Keratinocyte (primary cell): Measurements from ENCODE around the gene ELF2. TPM values are rescaled to one million over a fixed set of nuclear protein-coding genes. Genes with fewer than 3 reads are reported as not detected.

ENCODE experiments used
- DNase-seq: peaks from one replicate; pipeline ENCODE4 v3.0.0-alpha.2; 2011; ENCODE audit warnings: low read depth, missing footprints, low spot score
- FAIRE-seq: peaks from 2 replicates; lab custom pipeline; 2011; peaks lifted over from hg19 to GRCh38; lab: Jason Lieb, UNC
- H2AFZ ChIP-seq: 2 replicates; pipeline ENCODE4 v1.6.0; 2012; ENCODE audit warnings: low read length, control low read depth, inconsistent platforms; ENCODE audit not compliant: control insufficient read depth
- H3K27ac ChIP-seq: 2 replicates; pipeline ENCODE4 v1.5.1; 2011; ENCODE audit warnings: low read length; ENCODE audit not compliant: control insufficient read depth, insufficient read depth
- H3K27me3 ChIP-seq: 3 replicates; pipeline ENCODE4 v1.6.0; 2011; ENCODE audit warnings: low read length; ENCODE audit not compliant: control insufficient read depth, insufficient read depth; ENCODE audit errors: extremely low read depth
- H3K36me3 ChIP-seq, 2 experiments: 2 replicates in 1 of 2; 3 replicates in 1 of 2; pipeline ENCODE4 v1.5.1; 2011; ENCODE audit warnings: low read length in 2 of 2, mild to moderate bottlenecking in 1 of 2; ENCODE audit not compliant: control insufficient read depth in 2 of 2, insufficient read depth in 2 of 2; ENCODE audit errors: extremely low read depth in 1 of 2
- H3K4me1 ChIP-seq: 3 replicates; pipeline ENCODE4 v1.5.1; 2011; ENCODE audit warnings: low read length; ENCODE audit not compliant: control insufficient read depth, insufficient read depth; ENCODE audit errors: extremely low read depth
- H3K4me2 ChIP-seq: 3 replicates; pipeline ENCODE4 v1.6.0; 2011; ENCODE audit warnings: low read depth, low read length; ENCODE audit not compliant: control insufficient read depth, insufficient read depth; ENCODE audit errors: extremely low read depth
- H3K4me3 ChIP-seq, 3 experiments: fragments of 200-600 bp in 1 of 3; sonication (generic) in 1 of 3; 2 replicates in 2 of 3; 3 replicates in 1 of 3; pipeline ENCODE4 v1.5.1; 2011 to 2016; ENCODE audit warnings: low read length in 3 of 3, mild to moderate bottlenecking in 3 of 3, control low read depth in 2 of 3, inconsistent platforms in 1 of 3, low read depth in 1 of 3, mixed read lengths in 1 of 3, mixed run types in 1 of 3, moderate library complexity in 1 of 3; ENCODE audit not compliant: control insufficient read depth in 2 of 3, insufficient read depth in 2 of 3; ENCODE audit errors: extremely low read depth in 1 of 3
- H3K79me2 ChIP-seq: 2 replicates; pipeline ENCODE4 v1.6.0; 2012; ENCODE audit warnings: low read length; ENCODE audit not compliant: control insufficient read depth, insufficient read depth
- H3K9ac ChIP-seq: 3 replicates; pipeline ENCODE4 v1.6.0; 2011; ENCODE audit warnings: low read length; ENCODE audit not compliant: control insufficient read depth, insufficient read depth; ENCODE audit errors: extremely low read depth
- H3K9me1 ChIP-seq: 3 replicates; pipeline ENCODE4 v1.6.0; 2011; ENCODE audit warnings: low read length; ENCODE audit not compliant: control insufficient read depth, insufficient read depth; ENCODE audit errors: extremely low read depth
- H3K9me3 ChIP-seq: 2 replicates; pipeline ENCODE4 v1.5.1; 2012; ENCODE audit warnings: low read depth, low read length; ENCODE audit not compliant: control insufficient read depth
- H4K20me1 ChIP-seq: 3 replicates; pipeline ENCODE4 v1.6.0; 2011; ENCODE audit warnings: low read length; ENCODE audit not compliant: control insufficient read depth, insufficient read depth; ENCODE audit errors: extremely low read depth
- CTCF ChIP-seq, 3 experiments: IDR thresholded peaks in 1 of 3; conservative IDR thresholded peaks in 1 of 3; optimal IDR thresholded peaks in 1 of 3; 2 replicates in 2 of 3; 3 replicates in 1 of 3; pipeline versions ENCODE3 to v1.5.1; 2011; ENCODE audit warnings: low read length in 3 of 3, mild to moderate bottlenecking in 3 of 3, moderate library complexity in 2 of 3, control low read depth in 1 of 3, inconsistent platforms in 1 of 3; ENCODE audit not compliant: insufficient read depth in 2 of 3; ENCODE audit errors: extremely low read depth in 1 of 3
- EZH2 ChIP-seq: IDR thresholded peaks from one replicate; pipeline ENCODE4 v1.6.1; 2012; ENCODE audit warnings: inconsistent platforms, mild to moderate bottlenecking, low read length, moderate library complexity
- dilution Hi-C: fragments of 300-500 bp; cut with MboI; formaldehyde crosslinking; loops from one replicate; pipeline ENCODE4 v1.7.0; 2020; ENCODE audit warnings: low sequenced_read_pairs; ENCODE audit not compliant: extremely low pct_ligation_motif_present
- polyA plus RNA-seq, 5 experiments: library from polyadenylated mRNA; depleted of rRNA in 3 of 5; stranded (reverse) in 3 of 5; stranded (forward) in 1 of 5; unstranded in 1 of 5; fragments of >200 nt; gene quantifications; 1 replicate in 1 of 5; 2 replicates in 3 of 5; 3 replicates in 1 of 5; pipeline versions ENCODE4 v1.2.1 to v1.2.3, GENCODE V29; 2011 to 2012; ENCODE audit warnings: missing spikeins in 2 of 5, low read depth in 1 of 5, low replicate concordance in 1 of 5

Gene ELF2
- polyA plus RNA-seq, 1 donor (not counting 4 experiments of a cell fraction or from before 2014, with no cell fraction given): 19.6 TPM

- no peak overlapping the region for H2AFZ ChIP-seq
- dilution Hi-C loops: no loop called here
- H3K9me1 ChIP-seq: no peaks in the 10 kb centered on the region
- H4K20me1 ChIP-seq: no peaks in the 10 kb centered on the region
- FAIRE-seq: no peak
- H3K9ac ChIP-seq: no peak overlapping the region
- no peak for DNase-seq
- H3K79me2 ChIP-seq: no peaks in the 10 kb centered on the region
- no peaks in the 10 kb centered on the region for H3K36me3 ChIP-seq
- H3K4me1 ChIP-seq: no peaks in the 10 kb centered on the region
- H3K4me2 ChIP-seq: no peak overlapping the region
- no peaks in the 10 kb centered on the region for H3K27me3 ChIP-seq
- H3K9me3 ChIP-seq: no peaks in the 10 kb centered on the region
- TF ChIP-seq EZH2 (no peak), CTCF (optimal IDR thresholded peaks at IDR 0.05 in 1 of 3, IDR thresholded peaks at IDR 0.05 in 1 of 3, conservative IDR thresholded peaks at IDR 0.05 in 1 of 3; ENCODE audit: extremely low read depth in 1 of 3, insufficient read depth in 2 of 3, low read length in 3 of 3) (no peak)
- H3K27ac ChIP-seq: no peak overlapping the region
- no peak overlapping the region for H3K4me3 ChIP-seq
Observed at GRCh38 chr4:139112650-139113049, 64.4 kb downstream of the ELF2 start.

GRCh38 chr4:139108567-139109128 is 68.4 kb downstream of the ELF2 start:
- Histone ChIP-seq H3K4me3 (no peak overlapping the region), H3K9me3 (no peaks in the 10 kb centered on the region), H3K9me1 (no peaks in the 10 kb centered on the region), H3K9ac (no peak overlapping the region), H3K4me1 (no peaks in the 10 kb centered on the region), H3K27ac (no peak overlapping the region), H2AFZ (no peak overlapping the region), H3K36me3 (no peaks in the 10 kb centered on the region), H4K20me1 (no peaks in the 10 kb centered on the region), H3K79me2 (no peaks in the 10 kb centered on the region), H3K27me3 (no peaks in the 10 kb centered on the region), H3K4me2 (no peak overlapping the region)
- TF ChIP-seq CTCF (optimal IDR thresholded peaks at IDR 0.05 in 1 of 3, IDR thresholded peaks at IDR 0.05 in 1 of 3, conservative IDR thresholded peaks at IDR 0.05 in 1 of 3; ENCODE audit: extremely low read depth in 1 of 3, insufficient read depth in 2 of 3, low read length in 3 of 3) (no peak), EZH2 (no peak)
- no peak for FAIRE-seq
- dilution Hi-C loops: no loop called here
- no peak for DNase-seq
